A673 (cell line): ENCODE data around the gene LINGO1. TPM values are rescaled to one million over a fixed set of nuclear protein-coding genes. Genes with fewer than 3 reads are reported as not detected.
A peak's percentile ranks its signal among the peaks of the same experiment; 100 is the strongest.

ENCODE experiments used
- BruUV-seq: library from RNA; stranded (reverse); fragments of 400-500 nt; replicated peaks from 2 replicates; lab custom pipeline; 2021; lab: Mats Ljungman, UMichigan
- CTCF ChIA-PET: fragments of 300-600 bp; sonication (Branson Sonifier 250); formaldehyde crosslinking; loops from one replicate; lab custom pipeline; 2022; ENCODE audit warnings: antibody characterized with exemption; lab: Charles Lee
- POLR2A ChIA-PET: fragments of 300-600 bp; sonication (Branson Sonifier 250); formaldehyde crosslinking; loops from one replicate; lab custom pipeline; 2022; ENCODE audit warnings: antibody characterized with exemption; ENCODE audit not compliant: low non-redundant PET; lab: Charles Lee
- DNase-seq: peaks from one replicate; pipeline ENCODE4 v3.0.0-alpha.2; 2015; ENCODE audit warnings: low spot score
- H3K27ac ChIP-seq: fragments of 200-600 bp; sonication (generic); 2 replicates; pipeline ENCODE4 v1.5.1; 2016; ENCODE audit warnings: mixed run types, low read depth, mild to moderate bottlenecking, mixed read lengths, antibody characterized with exemption, low read length; ENCODE audit not compliant: poor library complexity, severe bottlenecking
- H3K27me3 ChIP-seq: fragments of 200-600 bp; sonication (generic); replicated peaks from 2 replicates; pipeline ENCODE4 v1.6.1; 2017; ENCODE audit warnings: mixed run types, low read depth, mild to moderate bottlenecking, mixed read lengths, antibody characterized with exemption, low read length; ENCODE audit not compliant: insufficient read depth, poor library complexity
- H3K36me3 ChIP-seq: fragments of 200-600 bp; sonication (generic); 2 replicates; pipeline ENCODE4 v1.6.1; 2016; ENCODE audit warnings: mixed run types, mild to moderate bottlenecking, mixed read lengths, antibody characterized with exemption, low read length; ENCODE audit not compliant: insufficient read depth, poor library complexity, severe bottlenecking
- H3K4me1 ChIP-seq: fragments of 200-600 bp; sonication (generic); 2 replicates; pipeline ENCODE4 v1.6.1; 2017; ENCODE audit warnings: mixed run types, mild to moderate bottlenecking, mixed read lengths, antibody characterized with exemption, low read length; ENCODE audit not compliant: insufficient read depth, poor library complexity, severe bottlenecking
- H3K4me3 ChIP-seq: fragments of 200-600 bp; sonication (generic); 2 replicates; pipeline ENCODE4 v1.5.1; 2016; ENCODE audit warnings: low read depth, mixed run types, mild to moderate bottlenecking, mixed read lengths, low read length; ENCODE audit not compliant: poor library complexity, severe bottlenecking
- H3K9me3 ChIP-seq: fragments of 200-600 bp; sonication (generic); 2 replicates; pipeline ENCODE4 v1.6.1; 2016; ENCODE audit warnings: mixed run types, low read depth, mild to moderate bottlenecking, mixed read lengths, antibody characterized with exemption, low read length; ENCODE audit not compliant: poor library complexity, severe bottlenecking
- EZH2 ChIP-seq: fragments of 200-600 bp; sonication (generic); IDR thresholded peaks from 2 replicates; pipeline ENCODE4 v1.6.1; 2017; ENCODE audit warnings: borderline replicate concordance, low read depth, mild to moderate bottlenecking, mixed read lengths, antibody characterized with exemption, low read length; ENCODE audit not compliant: poor library complexity, severe bottlenecking
- intact Hi-C: fragments of 100-400 bp; cut with micrococcal nuclease; formaldehyde crosslinking; loops from one replicate; pipeline ENCODE4 v1.10.0; 2022; ENCODE audit not compliant: unreplicated experiment
- total RNA-seq: library from RNA; stranded (reverse); gene quantifications from 2 replicates; pipeline ENCODE4 v1.2.3, GENCODE V29; 2021
- TF ChIP-seq, protein P1 (sequence below): fragments of 300-800, 200-600 bp; sonication (generic); conservative IDR thresholded peaks from 2 replicates; pipeline ENCODE4 v1.5.1; 2017; ENCODE audit warnings: low read depth, mild to moderate bottlenecking, antibody characterized with exemption, low read length, moderate library complexity, mixed read lengths

Gene LINGO1
- total RNA-seq, 1 experiment from 2014 or later, result 93.7 TPM

DNA sequence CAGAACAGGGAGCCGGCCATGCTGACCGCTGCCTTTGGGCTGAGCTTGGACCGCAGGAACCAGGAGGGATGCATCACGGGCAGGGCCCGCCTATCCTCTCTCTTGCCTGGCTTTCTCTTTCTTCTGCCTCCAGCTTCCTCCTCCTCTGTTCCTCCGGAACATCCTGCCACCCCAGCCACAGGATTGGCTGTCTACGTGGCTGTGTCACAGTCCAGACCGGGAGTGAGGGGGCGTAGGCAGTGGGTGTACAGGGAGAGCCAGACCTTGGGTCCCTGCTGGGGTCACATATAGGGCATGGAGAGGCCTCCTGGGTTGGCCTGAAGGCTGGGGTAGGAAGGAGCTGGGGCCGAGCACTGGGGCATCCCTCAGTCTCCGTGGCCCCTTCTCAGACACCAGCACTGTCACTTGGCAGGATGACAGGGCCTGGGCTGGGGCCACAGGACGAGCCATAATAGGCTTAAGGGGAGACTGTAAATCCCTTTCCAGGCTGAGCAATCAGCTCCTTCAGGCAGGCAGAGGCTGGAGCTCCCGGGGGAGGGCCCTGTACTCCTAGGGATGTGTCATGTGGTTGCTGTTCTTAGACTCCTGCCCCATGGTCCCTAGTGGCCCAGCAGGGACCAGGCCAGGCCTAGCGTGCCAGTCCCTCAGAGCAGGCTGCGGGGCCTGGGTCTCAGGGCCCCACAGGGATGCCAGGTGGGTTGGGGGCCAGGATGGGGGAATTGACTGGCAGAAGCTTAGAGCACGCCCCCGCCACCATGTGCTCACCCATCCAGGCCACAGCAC lies 25.4 kb downstream of the LINGO1 start:
- Histone ChIP-seq H3K9me3 (no peaks in the 10 kb centered on the region), H3K4me1 (peaks cover 60% of the 10 kb centered on the region), H3K27me3 (no peaks in the 10 kb centered on the region), H3K27ac (peak overlapping the region; percentile 76), H3K4me3 (no peak overlapping the region), H3K36me3 (no peaks in the 10 kb centered on the region)
- POLR2A ChIA-PET, result interaction anchor here (0.5 kb wide), 1 partner anchor 221 kb away, joined by 3 read pairs; no protein-coding TSS in a partner anchor
- TF ChIP-seq EZH2, result no peak
- TF ChIP-seq, protein P1, sequence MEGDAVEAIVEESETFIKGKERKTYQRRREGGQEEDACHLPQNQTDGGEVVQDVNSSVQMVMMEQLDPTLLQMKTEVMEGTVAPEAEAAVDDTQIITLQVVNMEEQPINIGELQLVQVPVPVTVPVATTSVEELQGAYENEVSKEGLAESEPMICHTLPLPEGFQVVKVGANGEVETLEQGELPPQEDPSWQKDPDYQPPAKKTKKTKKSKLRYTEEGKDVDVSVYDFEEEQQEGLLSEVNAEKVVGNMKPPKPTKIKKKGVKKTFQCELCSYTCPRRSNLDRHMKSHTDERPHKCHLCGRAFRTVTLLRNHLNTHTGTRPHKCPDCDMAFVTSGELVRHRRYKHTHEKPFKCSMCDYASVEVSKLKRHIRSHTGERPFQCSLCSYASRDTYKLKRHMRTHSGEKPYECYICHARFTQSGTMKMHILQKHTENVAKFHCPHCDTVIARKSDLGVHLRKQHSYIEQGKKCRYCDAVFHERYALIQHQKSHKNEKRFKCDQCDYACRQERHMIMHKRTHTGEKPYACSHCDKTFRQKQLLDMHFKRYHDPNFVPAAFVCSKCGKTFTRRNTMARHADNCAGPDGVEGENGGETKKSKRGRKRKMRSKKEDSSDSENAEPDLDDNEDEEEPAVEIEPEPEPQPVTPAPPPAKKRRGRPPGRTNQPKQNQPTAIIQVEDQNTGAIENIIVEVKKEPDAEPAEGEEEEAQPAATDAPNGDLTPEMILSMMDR, result no peak
- no TSS peak for BruUV-seq
- intact Hi-C loops, result no loop called here
- DNase-seq, result peak; percentile 94
- CTCF ChIA-PET, result interaction anchor here (0.6 to 1.6 kb wide), 3 partner anchors 25 to 293 kb away, joined by 3 to 7 read pairs (median 3); partner anchors contain the start of gene LINGO1

DNA sequence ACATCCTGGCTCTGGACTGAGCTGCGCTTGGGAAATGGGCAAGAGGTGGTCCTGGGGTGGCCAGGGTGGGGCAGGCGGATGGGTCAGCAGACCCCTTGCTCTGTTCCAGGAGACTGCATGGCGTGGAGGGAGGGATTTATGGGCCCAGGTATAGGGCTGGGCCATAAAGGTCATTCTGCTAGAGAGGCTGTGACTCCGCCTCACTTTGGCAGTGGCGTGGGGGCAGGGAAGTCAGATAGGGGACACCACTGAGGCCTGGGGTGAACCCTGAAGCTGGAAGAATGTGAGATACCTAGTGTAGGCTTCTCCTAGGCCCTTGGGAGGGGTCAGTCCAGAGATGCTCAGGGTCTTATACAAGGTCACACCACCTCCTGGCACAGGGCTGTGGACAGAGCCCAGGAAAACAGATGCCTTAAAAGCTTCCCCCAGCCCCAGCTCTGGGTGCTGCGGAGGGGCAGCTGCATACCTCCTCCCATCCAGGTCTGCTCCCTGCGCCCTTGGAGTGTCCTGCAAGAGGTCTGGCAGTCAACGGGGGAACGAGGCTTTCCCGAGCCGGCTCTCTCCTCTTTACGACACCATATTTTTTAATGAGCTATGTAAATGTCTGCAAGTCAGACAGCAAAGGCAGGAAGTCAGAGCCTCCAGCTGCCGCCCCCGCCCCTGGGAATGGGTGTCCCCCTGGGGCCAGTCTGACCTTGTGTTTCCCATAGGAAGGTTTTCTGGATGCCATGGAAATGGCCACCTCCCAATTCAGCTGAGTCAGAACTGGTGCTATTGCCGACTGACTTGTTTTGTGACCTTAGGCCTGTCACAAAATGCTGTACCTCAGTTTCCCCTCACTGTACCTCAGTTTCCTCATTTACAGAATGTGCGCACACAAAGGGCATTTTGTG lies 26.3 kb downstream of the LINGO1 start:
- TF ChIP-seq EZH2, result no peak
- TF ChIP-seq, protein P1, result no peak
- Histone ChIP-seq H3K27me3 (no peaks in the 10 kb centered on the region), H3K4me3 (no peak overlapping the region), H3K27ac (peak overlapping the region; percentile 76), H3K4me1 (peaks cover 51% of the 10 kb centered on the region), H3K36me3 (no peaks in the 10 kb centered on the region), H3K9me3 (no peaks in the 10 kb centered on the region)
- CTCF ChIA-PET, result interaction anchor here (1.6 kb wide), 1 partner anchor 27 kb away, joined by 7 read pairs; no protein-coding TSS in a partner anchor
- intact Hi-C loops, result no loop called here
- POLR2A ChIA-PET, result no interaction called here
- DNase-seq, result peak; percentile 60
- no TSS peak for BruUV-seq

DNA sequence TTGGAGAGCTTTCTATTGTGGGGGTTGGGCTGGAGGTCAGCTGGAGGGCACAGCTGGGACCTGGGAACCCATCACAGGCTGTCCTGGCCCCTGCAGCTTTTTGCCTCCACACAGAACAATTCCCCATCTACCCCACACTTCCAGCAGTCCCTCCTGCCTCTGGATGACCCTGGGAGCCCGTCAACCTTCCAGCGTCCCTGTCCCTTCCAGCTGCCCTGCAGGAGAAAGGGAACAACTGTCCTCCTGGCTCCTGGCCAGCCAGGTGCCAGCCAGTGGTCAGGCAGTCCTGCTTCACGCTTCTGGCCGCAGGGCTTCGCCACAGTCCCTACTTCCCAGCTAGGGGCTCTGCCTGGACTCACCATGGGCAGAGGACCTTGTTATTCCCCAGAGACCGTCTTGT lies 27.2 kb downstream of the LINGO1 start:
- Histone ChIP-seq H3K36me3 (no peaks in the 10 kb centered on the region), H3K4me1 (peaks cover 43% of the 10 kb centered on the region), H3K9me3 (no peaks in the 10 kb centered on the region), H3K27me3 (no peaks in the 10 kb centered on the region), H3K4me3 (no peak overlapping the region), H3K27ac (no peak overlapping the region)
- DNase-seq, result no peak
- BruUV-seq, result no TSS peak
- TF ChIP-seq, protein P1, result no peak
- no peak for TF ChIP-seq EZH2
- intact Hi-C loops, result no loop called here
- CTCF ChIA-PET, result no interaction called here
- POLR2A ChIA-PET, result no interaction called here
